GM19099 (cell line): Measurements from ENCODE around the gene FSTL4.

Experiments used
- POLR2A ChIP-seq: IDR thresholded peaks from 3 replicates; pipeline ENCODE4 v1.6.1; 2011; ENCODE audit warnings: low read depth; ENCODE audit not compliant: insufficient read length; ENCODE audit errors: extremely low read depth

FSTL4 gene

GRCh38 chr5:133581918-133582317, 30.4 kb downstream of the FSTL4 start:
- no peak for TF ChIP-seq POLR2A

- TF ChIP-seq POLR2A, result no peak
Observed at GRCh38 chr5:133581348-133581747, 31.0 kb downstream of the FSTL4 start.

DNA sequence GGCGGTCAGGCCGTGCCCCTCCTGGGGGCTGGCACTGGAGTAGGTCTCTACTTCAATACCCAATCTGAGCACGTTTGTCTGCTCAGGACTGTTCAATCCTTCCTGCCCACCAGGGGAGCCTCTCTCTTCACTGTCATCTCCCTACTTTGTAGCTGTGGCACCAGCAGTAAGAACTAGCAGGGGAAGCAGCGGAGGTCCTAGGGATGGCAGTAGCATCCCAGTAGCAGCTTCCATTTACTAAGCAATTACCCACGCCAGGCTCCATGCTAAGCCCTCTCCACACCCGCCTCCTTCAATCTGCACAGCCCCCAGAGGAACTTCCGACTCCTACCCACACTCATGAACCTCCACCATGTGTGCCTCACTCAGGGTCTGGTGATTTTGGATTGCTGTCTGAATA, 31.7 kb downstream of the FSTL4 start:
- TF ChIP-seq POLR2A, result no peak

- TF ChIP-seq POLR2A, result no peak
Observed at GRCh38 chr5:133579766-133580165, 32.6 kb downstream of the FSTL4 start.

- no peak for TF ChIP-seq POLR2A
Observed at GRCh38 chr5:133569347-133569746, 43.0 kb downstream of the FSTL4 start.

GRCh38 chr5:133565993-133566392, 46.3 kb downstream of the FSTL4 start:
- no peak for TF ChIP-seq POLR2A

DNA sequence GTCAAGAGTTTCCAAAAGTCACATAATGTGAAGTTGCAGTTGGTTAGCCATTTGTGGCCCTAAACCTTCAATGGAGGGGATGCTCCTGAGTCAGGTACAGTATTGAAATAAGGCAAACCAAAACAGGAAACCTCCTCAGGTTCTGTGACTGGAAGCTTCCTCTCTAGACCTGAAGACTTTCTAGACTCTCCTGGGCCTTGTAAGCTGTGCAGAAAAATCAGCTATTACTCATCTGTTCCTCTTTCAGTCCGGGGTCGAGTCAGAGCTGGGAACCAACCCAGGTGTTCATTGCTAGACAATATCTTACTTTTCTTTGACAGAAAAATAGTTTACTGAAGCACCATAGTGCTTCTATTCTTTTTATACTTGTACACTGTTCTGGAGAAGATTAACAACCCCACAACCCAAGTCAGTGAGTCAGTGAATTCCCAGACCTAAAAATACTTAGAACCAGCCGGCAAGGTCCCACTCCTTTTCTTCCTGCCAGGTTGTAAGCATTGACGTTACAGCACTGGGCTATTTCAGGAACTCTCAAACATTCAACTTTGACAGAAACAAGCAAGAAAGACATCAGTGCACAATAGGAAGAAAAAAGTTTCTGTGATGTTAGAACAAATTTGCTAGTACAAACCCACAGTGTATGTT, 47.3 kb downstream of the FSTL4 start:
- no peak for TF ChIP-seq POLR2A

DNA sequence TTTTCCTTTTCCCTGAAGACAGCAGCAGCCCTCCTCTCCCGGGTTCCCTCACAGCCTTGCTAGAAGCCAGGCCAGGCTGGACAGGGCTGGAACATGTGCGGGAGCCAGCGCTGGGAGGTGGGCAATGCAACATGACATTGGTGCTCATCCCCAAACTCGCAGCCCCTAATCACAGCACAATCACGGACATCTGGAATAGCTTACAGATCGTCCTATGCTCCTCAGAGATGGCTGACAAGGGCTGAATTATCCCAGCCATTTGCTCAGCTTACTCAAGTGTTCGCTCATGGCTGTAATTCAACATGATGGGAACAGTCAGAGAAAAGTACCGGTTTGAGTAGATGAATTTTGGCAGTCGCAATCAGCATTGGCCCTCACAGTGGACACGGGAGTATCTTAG, 49.8 kb downstream of the FSTL4 start:
- no peak for TF ChIP-seq POLR2A

DNA sequence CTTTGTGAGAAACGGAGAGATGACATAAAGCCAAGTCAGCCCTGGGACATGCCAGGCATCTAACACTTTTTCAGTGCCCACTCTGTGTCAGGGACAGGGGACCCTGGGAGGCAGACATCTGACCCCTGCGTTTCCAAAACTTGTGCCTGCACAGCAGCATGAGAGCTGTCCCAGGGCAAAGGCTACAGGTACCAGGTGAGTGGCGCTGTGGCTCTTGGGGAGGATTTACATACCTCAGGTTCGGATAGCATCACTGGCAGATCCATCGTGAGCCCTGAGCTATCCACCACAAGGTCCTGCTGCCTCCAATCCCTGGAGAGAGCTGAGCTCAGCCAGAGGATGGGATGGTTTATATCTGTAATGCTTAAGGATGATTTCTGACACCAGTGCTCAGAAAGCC, 52.4 kb downstream of the FSTL4 start:
- TF ChIP-seq POLR2A, result no peak

- TF ChIP-seq POLR2A, result no peak
Observed at GRCh38 chr5:133556551-133556950, 55.8 kb downstream of the FSTL4 start.

- TF ChIP-seq POLR2A, result no peak
Observed at GRCh38 chr5:133554279-133554678, 58.1 kb downstream of the FSTL4 start.

GRCh38 chr5:133552925-133553525, 59.3 kb downstream of the FSTL4 start:
- no peak for TF ChIP-seq POLR2A

DNA sequence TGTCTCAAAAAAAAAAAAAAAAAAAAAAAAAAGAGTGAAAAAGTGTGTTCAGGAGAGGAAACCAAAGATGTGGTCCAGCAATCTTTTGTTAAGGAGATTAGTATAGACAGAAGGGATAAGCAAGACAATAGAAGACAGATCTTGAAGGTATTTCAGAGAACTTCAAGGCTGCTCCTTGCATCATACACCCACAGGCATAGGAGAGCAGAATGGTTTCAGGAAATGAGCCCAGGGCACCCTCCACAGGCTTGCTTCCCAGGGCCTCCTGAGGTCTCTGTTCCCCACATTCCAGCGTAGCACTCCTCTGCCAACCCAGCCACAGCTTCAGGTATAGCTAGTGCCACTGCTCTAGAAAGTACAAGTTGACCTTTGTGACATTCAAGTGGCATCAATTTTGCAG, 65.8 kb downstream of the FSTL4 start:
- no peak for TF ChIP-seq POLR2A

- TF ChIP-seq POLR2A, result no peak
Observed at GRCh38 chr5:133544346-133544745, 68.0 kb downstream of the FSTL4 start.

DNA sequence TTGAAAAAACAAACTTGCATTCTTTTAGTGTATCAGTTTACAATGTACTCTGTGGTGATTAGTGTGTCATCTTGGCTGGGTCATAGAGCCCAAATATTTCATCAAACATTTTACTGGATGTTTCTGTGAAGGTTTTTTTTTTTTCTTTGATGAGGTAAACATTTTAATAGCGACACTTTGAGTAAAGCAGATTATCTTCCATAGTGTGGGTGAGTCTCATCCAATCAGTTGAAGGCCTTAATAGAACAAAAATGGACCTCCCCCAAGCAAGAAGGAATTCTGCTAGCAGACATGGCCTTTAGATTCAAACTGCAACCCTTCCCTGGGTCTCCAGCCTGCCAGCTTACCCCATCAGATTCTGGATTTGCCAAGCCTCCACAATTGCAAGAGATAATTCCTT, 72.5 kb downstream of the FSTL4 start:
- TF ChIP-seq POLR2A, result no peak

DNA sequence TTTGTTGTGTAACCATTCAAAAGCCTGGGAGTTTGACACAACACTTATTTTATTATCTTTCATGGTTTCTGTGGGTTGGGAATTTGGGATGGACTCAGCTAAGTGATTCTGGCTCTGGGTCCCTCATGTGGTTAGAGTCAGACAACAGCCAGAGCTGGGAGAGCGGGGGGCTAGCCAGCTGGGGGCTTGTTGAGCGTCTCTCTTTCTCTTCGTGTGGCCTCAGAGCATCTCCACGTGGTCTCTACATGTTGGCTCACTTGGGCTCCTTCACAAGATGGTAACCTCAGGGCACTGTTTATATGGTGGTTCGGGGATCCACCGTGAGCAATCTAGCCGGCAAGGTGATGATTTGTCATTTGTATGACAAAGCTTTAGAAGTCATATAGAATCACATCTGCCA, 73.6 kb downstream of the FSTL4 start:
- no peak for TF ChIP-seq POLR2A

DNA sequence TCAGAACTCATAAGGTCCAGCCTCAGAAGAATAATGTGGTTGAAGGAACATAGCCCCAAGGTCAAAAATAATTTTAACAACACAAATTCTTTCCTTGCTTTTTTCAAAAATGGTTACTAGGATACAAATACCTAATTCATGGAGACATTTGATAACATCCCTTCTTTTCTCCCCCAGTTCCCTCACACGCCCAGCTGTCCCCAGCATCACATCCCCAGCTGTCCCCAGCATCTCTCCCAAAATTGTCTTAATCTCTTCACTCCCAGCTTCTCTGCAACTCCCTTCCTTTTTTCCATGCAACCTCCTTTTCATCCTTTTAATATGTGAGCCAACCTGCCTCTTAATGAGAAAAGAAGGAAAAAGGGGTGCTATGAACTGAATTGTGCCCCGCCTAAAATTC, 77.8 kb downstream of the FSTL4 start:
- TF ChIP-seq POLR2A, result no peak
